NCI-H1436 (cell line): ENCODE results near the gene OR4K5.
"Not testable (repeated sequence)": the region's sequence is repeated elsewhere in the genome, so short reads cannot be mapped to it uniquely, and the experiment has no call there.

ENCODE experiments used
- DNase-seq: peaks from one replicate; lab custom pipeline; 2025; lab: John Stamatoyannopoulos, UW

The OR4K5 gene, protein sequence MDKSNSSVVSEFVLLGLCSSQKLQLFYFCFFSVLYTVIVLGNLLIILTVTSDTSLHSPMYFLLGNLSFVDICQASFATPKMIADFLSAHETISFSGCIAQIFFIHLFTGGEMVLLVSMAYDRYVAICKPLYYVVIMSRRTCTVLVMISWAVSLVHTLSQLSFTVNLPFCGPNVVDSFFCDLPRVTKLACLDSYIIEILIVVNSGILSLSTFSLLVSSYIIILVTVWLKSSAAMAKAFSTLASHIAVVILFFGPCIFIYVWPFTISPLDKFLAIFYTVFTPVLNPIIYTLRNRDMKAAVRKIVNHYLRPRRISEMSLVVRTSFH

DNA sequence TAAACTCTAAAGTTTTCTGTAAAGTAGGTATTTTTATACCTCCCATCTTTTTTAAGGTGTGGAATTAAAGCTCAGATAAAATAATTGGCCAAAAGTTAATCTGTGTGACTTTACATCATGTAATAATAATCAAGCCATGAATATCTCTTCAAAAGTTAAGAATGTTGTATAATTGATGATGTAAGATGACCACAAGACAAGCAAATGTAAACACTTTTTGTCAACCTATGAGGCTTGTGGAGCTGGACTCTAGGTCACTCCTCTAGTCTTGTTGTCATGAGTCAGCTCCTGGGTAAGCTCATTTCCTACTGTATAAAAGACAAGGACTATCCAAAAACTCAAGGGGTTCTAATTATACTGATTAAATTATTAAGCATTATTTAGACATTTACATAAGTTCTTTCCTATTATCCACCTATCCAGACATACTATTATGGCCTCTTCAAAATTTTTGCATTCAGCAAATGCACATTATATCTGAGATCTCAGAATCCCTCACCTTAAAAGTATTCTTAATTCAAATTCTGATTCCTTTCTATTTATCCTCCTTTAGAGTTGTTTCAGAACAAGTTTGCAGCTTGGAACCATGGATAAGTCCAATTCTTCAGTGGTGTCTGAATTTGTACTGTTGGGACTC is at the start of gene OR4K5:
TSS of gene OR4K5 (plus strand) at position 587 of the 637 bp plus-strand sequence. CDS start at position 587, 0 bp downstream.
- no peak for DNase-seq

DNA sequence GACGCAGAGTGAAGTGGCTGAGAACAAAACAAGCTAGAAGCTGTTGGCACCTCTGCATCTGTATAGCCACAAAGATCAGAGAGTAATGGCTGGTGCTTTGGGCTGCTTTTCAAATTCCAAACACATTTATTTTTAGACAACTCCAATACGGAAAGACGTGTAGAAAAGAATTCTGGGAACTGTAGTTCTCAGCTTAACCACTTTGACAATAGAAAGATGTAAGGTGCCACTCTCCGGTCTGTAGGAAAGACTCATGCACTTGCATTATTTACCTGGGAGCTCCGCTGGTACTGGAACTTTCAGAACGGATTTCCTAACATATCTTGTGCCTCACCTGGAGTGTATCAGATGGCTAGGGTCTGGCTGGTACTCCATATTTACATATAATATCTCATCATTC is 47.2 kb upstream of the OR4K5 start:
- no peak for DNase-seq

GRCh38 chr14:19874842-19875241 is 45.6 kb upstream of the OR4K5 start, which contains the start of gene OR4K2:
Gene OR4K2 (plus strand): TSS chr14:19875142. CDS start chr14:19876268, 1,126 bp downstream.
- DNase-seq: no peak

GRCh38 chr14:19878029-19878642 is 42.3 kb upstream of the OR4K5 start:
- DNase-seq: no peak

- DNase-seq: no peak
Measured at GRCh38 chr14:19895282-19895681, 25.1 kb upstream of the OR4K5 start.

DNA sequence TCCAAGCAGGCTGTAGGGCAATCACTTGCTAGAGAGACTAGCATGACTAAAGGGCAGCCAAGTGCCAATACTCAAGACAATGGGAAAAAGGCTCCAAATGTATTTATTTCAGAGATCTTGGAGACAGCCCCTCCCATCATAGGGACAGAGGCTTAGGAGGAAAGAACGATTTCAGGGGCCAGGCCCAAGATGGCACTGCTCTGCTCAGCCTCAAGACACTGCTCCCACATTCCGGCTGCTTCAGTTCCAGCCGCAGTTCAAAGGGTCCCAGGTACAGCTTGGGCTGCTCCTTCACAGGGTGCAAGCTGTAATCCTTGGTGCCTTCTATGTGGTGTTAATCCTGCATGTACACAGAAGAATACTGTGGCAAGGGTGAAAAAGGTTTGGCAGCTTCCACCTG is 19.4 kb upstream of the OR4K5 start:
- DNase-seq: no peak

GRCh38 chr14:19902409-19902808 is 18.0 kb upstream of the OR4K5 start:
- no peak for DNase-seq

DNA sequence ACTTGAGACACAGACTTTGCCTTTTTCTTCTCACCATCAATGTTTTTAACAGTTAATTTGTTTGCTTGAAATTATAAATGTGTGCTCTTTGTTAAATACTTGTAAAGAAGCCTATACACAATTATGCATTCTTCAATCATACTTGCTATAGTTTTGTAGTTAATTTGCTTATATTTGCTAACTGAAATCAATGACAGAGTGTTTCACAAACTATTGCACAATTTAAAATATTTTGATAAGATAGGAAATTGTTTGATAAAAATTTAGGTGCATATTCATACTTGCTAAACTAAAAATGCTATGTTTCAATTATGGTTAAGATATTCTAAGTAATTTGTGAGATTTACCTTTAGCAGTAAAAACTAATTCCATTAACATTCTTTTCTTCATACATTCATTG is 13.7 kb upstream of the OR4K5 start:
- DNase-seq: no peak

DNA sequence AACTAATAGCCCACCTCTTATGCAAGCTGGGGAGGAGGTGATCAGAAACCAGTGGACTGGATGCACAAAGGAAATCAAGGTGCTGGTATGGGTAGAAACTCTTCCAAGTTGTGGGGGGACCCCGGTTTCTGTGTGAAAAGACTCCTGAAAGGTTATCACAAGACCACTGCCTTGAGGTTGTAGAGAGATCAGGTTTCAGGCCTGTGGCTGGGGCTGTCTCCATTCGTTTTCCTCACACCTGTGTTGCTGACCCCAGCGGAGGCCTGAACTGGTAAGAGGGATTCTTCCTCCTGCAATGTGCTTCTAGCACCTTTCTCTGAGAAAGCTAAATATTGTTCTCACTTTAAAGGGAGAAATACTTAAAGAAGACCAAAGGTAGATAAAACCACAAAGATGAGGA is 9.3 kb upstream of the OR4K5 start:
- no peak for DNase-seq

DNA sequence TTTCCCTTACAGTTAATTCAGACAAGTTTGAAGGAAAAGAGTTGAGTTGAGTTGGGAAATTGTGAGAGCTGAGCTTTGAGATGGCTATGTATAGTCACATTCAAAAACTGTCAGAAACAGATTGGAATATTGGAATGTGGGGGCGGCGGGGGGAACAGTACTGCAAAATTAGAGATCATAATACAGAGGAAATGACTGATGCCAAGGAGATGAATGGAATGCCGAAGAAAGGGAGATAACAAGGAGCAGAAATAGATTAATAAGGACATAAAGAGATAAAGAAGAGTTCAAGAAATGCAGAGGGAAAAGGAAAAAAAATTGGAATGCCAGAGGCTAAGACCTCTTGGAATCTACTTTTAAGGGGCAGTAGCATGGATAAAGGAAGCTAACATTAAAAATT is 3.2 kb upstream of the OR4K5 start:
- no peak for DNase-seq

DNA sequence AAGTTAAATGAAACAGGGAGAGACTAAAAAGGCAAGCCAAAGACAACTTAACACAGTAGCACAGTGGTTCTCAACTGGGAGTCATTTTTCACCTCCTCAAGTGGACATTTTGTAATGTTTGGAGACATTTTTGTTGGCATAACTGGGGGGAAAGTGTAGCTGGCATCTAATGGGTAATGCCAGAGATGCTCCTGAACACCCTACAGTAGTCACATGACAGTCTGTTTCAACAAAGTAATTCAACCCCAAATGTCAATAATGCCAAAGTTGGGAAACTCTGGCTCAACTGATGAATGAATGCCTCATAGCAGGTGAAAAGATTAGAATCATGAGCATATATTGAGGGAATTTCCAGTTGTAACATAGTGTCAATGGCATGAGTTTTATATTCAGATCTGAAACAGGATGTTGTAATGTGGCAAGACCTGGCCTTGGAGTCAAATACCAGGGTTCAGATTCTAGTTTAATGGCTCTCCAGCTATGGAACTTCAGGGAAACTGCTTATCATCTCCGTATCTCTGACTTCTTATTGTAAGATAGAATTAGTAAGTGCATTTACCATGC is 2.4 kb upstream of the OR4K5 start:
- DNase-seq: no peak

GRCh38 chr14:19918553-19919264 is 1.7 kb upstream of the OR4K5 start:
- no peak for DNase-seq

DNA sequence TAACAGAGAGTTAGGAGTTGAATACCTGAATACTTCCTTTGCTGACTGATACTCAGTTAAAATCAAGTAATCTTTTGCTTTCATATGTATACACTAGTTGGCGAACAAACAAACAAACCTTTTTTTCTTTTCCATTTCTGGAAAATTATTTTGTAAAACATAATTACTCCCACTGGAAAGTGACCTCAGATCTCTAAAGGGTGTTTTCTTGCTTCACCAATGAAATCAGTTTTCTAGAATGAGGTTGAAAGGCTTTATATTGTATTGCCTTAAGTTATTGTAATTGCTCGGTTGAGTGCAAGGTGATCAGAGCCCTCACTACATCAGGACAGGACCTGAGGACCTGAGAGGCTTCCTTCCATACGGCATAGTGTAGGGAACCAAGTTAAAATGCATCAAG is 10.2 kb downstream of the OR4K5 start, which contains the start of gene OR4K1:
TSS of gene OR4K1 (plus strand) at position 301 of the 400 bp plus-strand sequence. CDS start 4,750 bp downstream, outside the sequence.
- no peak for DNase-seq

DNA sequence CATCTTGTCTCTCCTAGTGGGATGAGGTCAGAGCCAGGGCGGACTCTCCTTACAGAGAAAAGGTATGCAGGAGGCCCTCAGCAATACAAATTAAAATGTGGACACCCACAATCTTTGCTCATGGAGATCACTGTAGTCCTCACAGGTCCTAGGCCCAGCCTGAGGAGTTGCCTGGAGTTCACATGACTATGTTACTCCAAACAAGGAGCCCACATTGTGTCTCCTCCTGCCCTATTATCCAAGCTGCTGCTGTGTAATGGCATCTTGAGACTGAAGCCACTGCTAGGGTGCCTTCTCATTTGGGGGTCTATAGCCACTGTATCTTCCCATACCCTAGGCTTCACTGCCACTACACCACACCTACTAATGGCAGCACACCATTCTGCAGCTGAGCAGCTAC is 21.3 kb downstream of the OR4K5 start:
- no peak for DNase-seq

GRCh38 chr14:19947413-19948090 is 27.1 kb downstream of the OR4K5 start:
- DNase-seq: no peak

GRCh38 chr14:19949218-19949617 is 28.8 kb downstream of the OR4K5 start:
- DNase-seq: no peak

- not testable (repeated sequence) for DNase-seq
Measured at GRCh38 chr14:19969735-19970134, 49.3 kb downstream of the OR4K5 start.
